ENCODE results near the gene JMJD1C.

Gene JMJD1C

DNA sequence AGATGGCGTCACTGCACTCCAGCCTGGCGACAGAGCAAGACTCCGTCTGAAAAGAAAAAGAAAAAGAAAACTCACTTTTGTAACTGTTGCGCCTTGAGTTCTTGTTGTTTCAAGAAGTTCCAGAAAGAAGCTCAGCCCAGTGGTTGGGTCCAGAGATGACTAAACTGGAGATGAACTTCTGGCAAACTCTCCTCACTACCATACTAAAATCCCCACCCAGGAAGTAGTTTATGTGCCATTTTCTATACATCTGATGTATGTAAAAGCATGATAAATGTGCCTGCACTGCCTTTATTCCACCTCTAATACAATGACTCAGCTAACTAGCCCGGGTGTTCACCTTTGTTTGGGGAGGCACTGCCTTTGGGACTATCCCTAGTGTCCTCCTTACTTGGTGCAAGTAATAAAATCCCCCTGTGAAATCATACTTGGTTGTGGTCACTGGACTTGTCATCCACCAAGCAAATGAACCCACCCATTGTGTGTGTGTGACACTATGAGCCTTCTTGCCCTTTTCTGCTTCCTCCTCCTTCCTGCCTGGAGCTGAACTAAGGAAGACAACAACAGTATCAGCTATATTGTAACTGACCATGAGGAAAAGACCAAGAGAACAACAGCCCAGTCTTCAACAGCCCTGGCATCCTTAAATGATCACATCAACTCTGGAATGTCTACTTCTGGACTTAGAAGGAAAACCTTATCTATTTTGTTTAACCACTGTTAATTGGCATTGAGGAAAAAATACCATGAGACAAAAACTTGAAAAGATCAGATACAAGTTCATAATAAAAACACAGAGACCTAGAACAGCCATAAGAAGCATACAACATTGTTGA lies 33.6 kb downstream of the JMJD1C start:
- H3K27ac Mint-ChIP-seq, result no peak overlapping the region
- H3K4me3 Mint-ChIP-seq, result no peak overlapping the region
- H3K4me1 Mint-ChIP-seq, result peaks cover 52% of the 10 kb centered on the region
- peaks cover 6% of the 10 kb centered on the region for H3K36me3 Mint-ChIP-seq
- H3K9me3 Mint-ChIP-seq, result no peaks in the 10 kb centered on the region
- no peaks in the 10 kb centered on the region for H3K27me3 Mint-ChIP-seq

DNA sequence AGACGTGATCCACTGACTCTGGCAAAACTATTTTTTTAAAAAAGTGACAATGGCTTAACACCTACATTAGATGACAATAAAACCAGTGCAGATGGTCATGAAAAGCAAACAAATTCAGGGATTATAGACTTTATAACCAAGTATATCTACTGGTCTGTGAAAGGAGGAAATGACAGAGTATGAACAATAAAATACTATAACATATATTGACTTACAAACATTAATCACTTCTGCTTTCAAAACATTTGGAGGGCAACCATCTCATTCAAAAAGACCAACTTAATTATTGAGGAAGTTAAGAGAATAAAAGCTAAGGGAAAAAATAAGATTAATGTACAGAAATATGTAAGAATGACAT lies 34.8 kb downstream of the JMJD1C start:
- Mint-ChIP-seq H3K4me1 (peaks cover 52% of the 10 kb centered on the region), H3K27ac (no peak overlapping the region), H3K4me3 (no peak overlapping the region), H3K27me3 (no peaks in the 10 kb centered on the region), H3K9me3 (no peaks in the 10 kb centered on the region), H3K36me3 (peaks cover 6% of the 10 kb centered on the region)

DNA sequence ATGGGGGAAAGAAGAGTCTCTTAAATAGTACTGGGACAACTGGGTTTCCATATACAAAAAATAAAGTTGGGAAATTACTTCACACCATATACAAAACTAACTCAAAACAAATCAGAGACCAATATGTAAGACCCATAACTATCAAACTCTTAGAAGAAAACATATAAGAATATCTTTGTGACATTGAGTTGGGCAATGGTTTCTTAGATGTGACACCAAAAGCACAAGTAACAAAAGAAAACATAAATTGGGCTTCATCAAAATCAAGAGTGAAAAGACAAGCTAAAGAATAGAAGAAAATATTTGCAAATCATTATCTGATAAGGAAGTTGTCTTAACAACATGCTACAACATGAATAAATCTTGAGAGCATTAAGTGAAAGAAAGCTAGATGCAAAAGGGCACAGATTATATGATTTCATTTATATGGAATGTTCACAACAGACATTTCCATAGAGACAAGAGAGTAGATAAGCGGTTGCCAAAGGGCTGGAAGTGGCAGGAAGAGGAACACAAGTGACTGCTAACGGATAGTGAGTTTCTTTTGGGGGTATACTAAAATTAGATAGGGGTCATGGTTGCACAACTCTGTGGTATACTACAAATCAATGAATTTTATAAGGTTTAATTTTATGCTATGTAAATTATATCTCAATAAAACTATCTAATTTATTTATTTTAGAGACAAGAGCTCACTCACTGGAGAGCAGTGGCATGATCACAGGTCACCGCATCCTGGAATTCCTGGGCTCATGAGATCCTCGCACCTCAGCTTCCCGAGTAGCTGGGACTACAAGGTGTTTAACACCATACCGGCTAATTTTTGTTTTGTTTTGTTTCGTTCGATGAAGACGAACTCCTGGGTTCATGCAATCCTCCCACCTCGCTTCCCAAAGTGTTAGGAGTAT lies 35.4 kb downstream of the JMJD1C start:
- no peak overlapping the region for H3K4me3 Mint-ChIP-seq
- peaks cover 6% of the 10 kb centered on the region for H3K36me3 Mint-ChIP-seq
- H3K27me3 Mint-ChIP-seq, result no peaks in the 10 kb centered on the region
- H3K9me3 Mint-ChIP-seq, result no peaks in the 10 kb centered on the region
- no peak overlapping the region for H3K27ac Mint-ChIP-seq
- peaks cover 52% of the 10 kb centered on the region for H3K4me1 Mint-ChIP-seq

DNA sequence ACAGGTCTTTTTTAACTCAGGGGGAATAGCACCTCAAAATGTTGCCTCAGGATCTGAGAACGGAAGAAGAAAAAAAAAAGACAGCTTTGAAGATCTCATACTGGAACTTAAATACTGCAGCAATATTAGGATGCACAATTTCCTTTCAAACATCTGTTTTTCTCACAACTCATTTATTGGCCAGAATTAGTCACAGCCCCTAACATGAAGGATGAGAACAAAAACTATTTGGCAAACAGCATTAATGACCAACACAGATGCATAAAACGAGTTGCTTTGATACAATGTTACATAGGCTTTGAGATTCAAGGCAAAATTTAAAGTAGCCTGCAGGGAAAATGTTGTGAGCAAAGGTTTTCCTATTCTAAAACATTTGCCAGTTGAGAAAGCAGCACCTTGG lies 36.5 kb downstream of the JMJD1C start:
- no peak overlapping the region for H3K27ac Mint-ChIP-seq
- H3K9me3 Mint-ChIP-seq, result no peaks in the 10 kb centered on the region
- peaks cover 47% of the 10 kb centered on the region for H3K4me1 Mint-ChIP-seq
- no peaks in the 10 kb centered on the region for H3K27me3 Mint-ChIP-seq
- no peak overlapping the region for H3K4me3 Mint-ChIP-seq
- H3K36me3 Mint-ChIP-seq, result peaks cover 6% of the 10 kb centered on the region

DNA sequence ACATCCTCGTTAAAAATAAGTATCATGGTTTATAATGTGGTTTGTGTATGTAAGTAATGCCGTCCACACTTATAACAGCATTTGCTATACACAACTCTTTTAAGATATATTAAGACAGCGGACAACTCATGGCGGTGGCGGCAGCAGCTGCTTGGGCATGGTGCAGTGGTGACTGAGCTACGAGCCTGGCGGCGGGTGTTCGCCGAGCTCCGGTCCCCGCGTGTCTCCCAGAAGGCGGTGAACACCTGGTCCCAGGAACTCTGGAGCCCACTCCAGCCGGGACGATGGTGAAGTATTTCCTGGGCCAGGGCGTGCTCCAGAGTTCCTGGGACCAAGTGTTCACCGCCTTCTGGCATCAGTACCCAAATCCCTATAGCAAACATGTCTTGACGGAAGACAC lies 38.8 kb downstream of the JMJD1C start:
- no peak overlapping the region for H3K4me3 Mint-ChIP-seq

DNA sequence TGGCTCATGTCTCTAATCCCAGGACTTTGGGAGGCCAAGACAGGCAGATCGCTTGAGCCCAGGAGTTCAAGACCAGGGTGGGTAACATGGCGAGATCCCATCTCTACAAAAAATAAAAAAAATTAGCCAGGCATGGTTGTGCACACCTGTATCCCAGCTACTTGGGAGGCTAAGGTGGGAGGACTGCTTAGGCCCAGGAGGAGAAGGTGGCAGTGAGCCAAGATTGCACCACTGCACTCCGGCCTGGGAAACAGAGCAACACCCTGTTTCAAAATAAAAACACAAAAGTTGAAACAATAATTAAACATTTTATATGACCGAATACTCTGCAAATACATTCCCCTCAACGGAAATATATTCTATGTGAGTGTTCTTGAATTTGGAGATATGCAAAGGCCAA lies 40.3 kb downstream of the JMJD1C start:
- Mint-ChIP-seq H3K4me1 (peaks cover 60% of the 10 kb centered on the region), H3K27ac (no peak overlapping the region), H3K36me3 (no peaks in the 10 kb centered on the region), H3K4me3 (no peak overlapping the region), H3K9me3 (no peaks in the 10 kb centered on the region), H3K27me3 (no peaks in the 10 kb centered on the region)

More for the DNA sequence above, 38.8 kb downstream of the JMJD1C start:
- H3K27ac Mint-ChIP-seq, result no peak overlapping the region
- H3K9me3 Mint-ChIP-seq, result no peaks in the 10 kb centered on the region
- no peaks in the 10 kb centered on the region for H3K27me3 Mint-ChIP-seq
- peaks cover 4% of the 10 kb centered on the region for H3K36me3 Mint-ChIP-seq
- H3K4me1 Mint-ChIP-seq, result peaks cover 57% of the 10 kb centered on the region

DNA sequence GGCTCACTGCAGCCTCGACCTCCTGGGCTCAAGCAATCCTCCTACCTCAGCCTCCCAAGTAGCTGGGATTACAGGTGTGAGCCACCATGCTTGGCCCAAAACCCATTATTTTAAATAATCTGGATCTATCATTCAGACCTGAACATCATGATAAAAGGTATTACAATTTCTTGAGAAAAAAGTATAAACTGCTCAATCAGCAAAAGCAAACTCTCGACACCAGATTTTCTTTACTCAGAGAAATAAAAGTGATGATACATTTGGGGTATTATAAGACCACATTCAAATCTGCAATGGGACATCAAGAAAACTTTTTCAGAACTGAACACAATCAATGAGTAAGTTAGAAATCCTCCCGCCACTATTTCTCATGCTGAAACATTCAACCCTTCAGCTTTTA lies 41.2 kb downstream of the JMJD1C start:
- peaks cover 56% of the 10 kb centered on the region for H3K4me1 Mint-ChIP-seq
- H3K4me3 Mint-ChIP-seq, result no peak overlapping the region
- H3K36me3 Mint-ChIP-seq, result no peaks in the 10 kb centered on the region
- H3K9me3 Mint-ChIP-seq, result no peaks in the 10 kb centered on the region
- H3K27ac Mint-ChIP-seq, result no peak overlapping the region
- H3K27me3 Mint-ChIP-seq, result no peaks in the 10 kb centered on the region

DNA sequence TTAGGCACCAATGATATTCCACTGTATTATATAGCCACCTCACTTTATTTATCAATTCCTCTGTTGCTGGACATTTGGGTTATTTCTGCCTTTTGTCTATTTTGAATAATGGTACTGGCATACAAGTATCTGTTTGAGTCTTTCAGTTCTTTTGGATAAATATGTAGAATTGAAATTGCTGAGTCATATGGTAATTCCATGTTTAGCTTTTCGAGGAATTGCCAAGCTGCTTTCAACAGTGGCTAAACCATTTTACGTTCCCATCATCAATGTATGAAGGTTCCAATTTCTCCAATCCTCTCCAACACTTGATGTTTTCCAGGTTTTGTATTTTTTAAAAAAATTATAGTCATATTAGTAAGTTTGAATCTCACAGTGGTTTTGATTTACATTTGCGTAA lies 42.3 kb downstream of the JMJD1C start:
- H3K36me3 Mint-ChIP-seq, result no peaks in the 10 kb centered on the region
- H3K4me1 Mint-ChIP-seq, result peaks cover 46% of the 10 kb centered on the region
- no peaks in the 10 kb centered on the region for H3K9me3 Mint-ChIP-seq
- H3K4me3 Mint-ChIP-seq, result no peak overlapping the region
- H3K27me3 Mint-ChIP-seq, result no peaks in the 10 kb centered on the region
- peak overlapping the region; percentile 73 for H3K27ac Mint-ChIP-seq

DNA sequence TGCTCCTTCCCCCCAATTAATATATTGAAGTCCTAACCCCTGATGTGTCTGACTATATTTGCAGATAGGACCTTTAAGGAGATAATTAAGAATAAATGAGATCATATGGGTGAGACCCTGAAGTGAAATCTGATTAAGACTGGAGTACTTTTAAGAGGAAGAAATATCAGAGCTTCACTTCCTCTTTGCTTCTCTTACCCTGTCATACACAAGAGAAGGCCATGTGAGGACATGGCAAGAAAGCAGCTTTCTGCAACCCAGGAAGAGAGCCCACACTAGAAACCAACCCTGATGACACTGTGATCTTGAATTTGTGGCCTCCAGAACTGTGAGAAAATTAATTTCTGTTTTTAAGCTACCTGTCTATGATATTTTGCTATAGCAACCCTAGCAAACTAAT lies 44.2 kb downstream of the JMJD1C start:
- H3K9me3 Mint-ChIP-seq, result no peaks in the 10 kb centered on the region
- H3K4me1 Mint-ChIP-seq, result peaks cover 52% of the 10 kb centered on the region
- no peaks in the 10 kb centered on the region for H3K27me3 Mint-ChIP-seq
- H3K27ac Mint-ChIP-seq, result peak overlapping the region; percentile 95
- H3K4me3 Mint-ChIP-seq, result peak overlapping the region; percentile 65
- H3K36me3 Mint-ChIP-seq, result no peaks in the 10 kb centered on the region

DNA sequence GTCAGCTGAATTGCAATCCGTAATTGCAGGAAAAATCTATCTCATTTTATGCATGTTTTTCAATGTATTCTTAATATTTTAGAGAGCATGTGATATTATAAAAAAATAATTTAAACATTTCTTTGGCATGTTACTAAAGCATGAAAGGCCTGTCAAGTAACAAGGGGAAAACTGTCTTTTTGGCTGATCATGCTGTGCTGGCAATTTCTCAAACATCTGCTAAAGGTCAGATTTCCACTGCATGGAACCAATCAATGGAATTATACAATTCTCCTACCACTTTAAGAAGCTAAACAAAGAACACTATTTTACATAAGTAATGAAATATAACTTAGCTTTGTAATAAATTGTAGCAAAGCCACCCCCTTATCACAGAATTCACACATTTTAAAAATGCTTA lies 49.4 kb downstream of the JMJD1C start:
- Mint-ChIP-seq H3K4me1 (peaks cover 43% of the 10 kb centered on the region), H3K27ac (no peak overlapping the region), H3K36me3 (no peaks in the 10 kb centered on the region), H3K9me3 (no peaks in the 10 kb centered on the region), H3K4me3 (no peak overlapping the region), H3K27me3 (no peaks in the 10 kb centered on the region)

DNA sequence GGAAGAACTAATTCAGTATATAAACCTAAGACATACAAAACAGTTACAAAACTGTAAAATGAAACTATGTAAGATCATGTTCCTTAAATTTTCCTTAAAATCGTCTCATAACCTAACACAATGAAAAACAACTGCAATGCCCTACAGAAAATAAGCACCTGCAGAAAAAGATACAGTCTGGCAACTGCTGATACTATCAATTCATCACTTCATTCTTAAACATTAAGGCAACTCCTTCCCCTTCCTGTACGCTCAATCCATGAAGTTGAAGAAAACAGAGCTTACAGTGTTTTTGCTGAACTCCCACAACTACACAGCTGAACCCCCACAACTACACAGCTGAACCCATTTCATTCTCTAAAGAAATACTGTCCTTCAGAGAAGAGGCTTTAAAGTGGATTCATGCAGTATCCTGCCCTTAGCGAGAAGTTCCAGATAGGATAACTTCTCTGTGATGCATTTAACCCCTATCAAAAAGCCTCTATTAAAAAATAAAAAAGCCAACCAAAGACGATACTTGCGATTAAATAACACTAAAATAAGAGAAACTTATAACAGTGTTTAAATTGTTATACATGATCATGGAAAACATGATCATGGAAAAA lies 50.0 kb downstream of the JMJD1C start:
- Mint-ChIP-seq H3K4me1 (peaks cover 40% of the 10 kb centered on the region), H3K27ac (peak overlapping the region; percentile 7), H3K36me3 (peaks cover 1% of the 10 kb centered on the region), H3K9me3 (no peaks in the 10 kb centered on the region), H3K4me3 (peak overlapping the region; percentile 27), H3K27me3 (no peaks in the 10 kb centered on the region)

DNA sequence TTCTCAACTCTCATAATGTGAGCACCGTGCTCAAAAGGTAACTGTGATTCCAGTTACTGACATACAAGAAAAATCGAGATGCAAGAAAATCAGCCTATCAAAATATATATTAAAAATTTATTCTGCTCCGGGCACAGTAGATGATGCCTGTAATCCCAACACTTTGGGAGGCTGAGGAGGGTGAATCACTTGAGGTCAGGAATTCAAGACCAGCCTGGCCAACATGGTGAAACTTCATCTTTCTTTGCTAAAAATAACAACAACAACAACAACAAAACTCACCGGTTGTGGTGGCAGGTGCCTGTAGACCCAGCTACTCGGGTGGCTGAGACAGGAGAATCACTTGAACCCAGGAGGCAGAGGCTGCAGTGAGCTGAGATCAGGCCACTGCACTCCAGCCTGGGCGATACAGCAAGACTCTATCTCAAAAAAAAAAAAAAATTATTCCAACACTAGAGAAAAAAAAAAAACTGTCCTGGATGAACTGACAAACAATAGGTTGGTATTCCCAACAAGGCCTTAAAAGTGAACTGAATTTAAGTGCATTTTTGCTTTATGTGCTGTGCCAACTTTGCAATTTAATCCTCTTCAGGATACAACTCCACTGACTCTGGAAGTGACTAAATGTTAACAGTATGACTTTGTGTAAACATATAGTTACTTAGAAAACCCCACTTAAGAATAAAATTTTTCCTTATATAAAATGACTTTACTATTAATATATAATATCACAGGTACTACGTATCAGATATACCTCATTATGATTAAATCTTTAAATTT lies 51.1 kb downstream of the JMJD1C start:
- peaks cover 42% of the 10 kb centered on the region for H3K4me1 Mint-ChIP-seq
- no peak overlapping the region for H3K4me3 Mint-ChIP-seq
- H3K27ac Mint-ChIP-seq, result no peak overlapping the region
- peaks cover 2% of the 10 kb centered on the region for H3K36me3 Mint-ChIP-seq
- H3K9me3 Mint-ChIP-seq, result no peaks in the 10 kb centered on the region
- no peaks in the 10 kb centered on the region for H3K27me3 Mint-ChIP-seq

DNA sequence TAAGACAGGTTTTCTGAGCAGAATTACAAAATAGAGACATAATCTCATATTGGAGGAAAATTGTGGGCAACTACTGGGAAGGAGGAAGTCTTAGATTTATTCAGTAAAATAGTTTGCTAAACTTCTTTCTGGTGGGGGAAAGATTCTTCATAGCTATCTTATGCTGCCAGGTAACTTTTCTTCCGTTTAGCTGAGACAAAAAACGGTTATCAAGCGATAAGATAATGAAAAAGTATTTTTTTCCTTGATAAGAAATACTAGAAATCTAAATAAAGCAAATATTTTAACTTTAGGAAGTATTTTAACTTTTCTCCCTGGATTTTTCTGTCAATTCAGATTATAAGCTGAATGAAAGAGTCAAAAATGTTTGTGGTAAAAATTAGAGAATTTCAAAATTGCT lies 52.3 kb downstream of the JMJD1C start:
- no peaks in the 10 kb centered on the region for H3K9me3 Mint-ChIP-seq
- H3K4me3 Mint-ChIP-seq, result no peak overlapping the region
- H3K36me3 Mint-ChIP-seq, result peaks cover 2% of the 10 kb centered on the region
- no peaks in the 10 kb centered on the region for H3K27me3 Mint-ChIP-seq
- no peak overlapping the region for H3K27ac Mint-ChIP-seq
- H3K4me1 Mint-ChIP-seq, result peaks cover 48% of the 10 kb centered on the region

DNA sequence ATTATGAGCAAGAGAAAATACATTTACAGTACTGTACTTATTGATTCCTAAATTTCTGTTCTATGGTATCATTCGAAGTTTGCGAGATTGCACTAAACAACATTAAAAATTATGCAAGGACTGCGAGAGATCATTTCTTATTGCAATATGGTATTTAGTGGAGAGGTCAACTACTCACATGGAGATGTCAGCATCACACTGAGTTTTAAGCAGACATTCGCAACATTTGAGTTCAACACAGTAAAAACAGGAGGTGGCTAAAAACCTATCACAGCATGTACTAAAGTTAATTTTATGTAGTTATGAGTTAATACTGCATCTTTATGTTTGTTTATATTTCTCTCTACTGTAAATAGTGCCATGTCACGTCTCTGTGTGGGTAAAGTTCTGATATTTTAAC lies 53.5 kb downstream of the JMJD1C start:
- H3K4me3 Mint-ChIP-seq, result no peak overlapping the region
- no peaks in the 10 kb centered on the region for H3K9me3 Mint-ChIP-seq
- H3K4me1 Mint-ChIP-seq, result peaks cover 43% of the 10 kb centered on the region

DNA sequence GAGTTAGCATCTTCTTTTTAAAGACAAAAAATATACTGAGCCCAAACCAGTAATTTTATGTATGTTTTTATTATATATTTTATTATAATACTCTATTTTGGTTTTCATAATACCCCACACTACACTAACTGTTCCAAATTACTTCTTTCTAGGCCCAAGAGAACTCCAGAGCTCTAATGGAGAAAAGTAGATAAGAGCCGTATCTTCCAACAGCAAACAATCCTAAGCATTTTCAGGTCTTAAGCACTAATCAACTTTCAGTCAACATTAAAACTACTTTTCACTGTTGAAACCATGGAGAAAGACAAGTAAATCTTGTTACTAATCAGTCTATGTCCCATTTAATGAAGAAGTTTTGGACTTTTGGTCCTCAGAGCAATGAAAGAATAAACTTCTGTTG lies 55.1 kb downstream of the JMJD1C start:
- Mint-ChIP-seq H3K27ac (no peak overlapping the region), H3K4me3 (no peak overlapping the region), H3K4me1 (peaks cover 41% of the 10 kb centered on the region), H3K27me3 (no peaks in the 10 kb centered on the region), H3K9me3 (no peaks in the 10 kb centered on the region), H3K36me3 (peaks cover 9% of the 10 kb centered on the region)

More for the DNA sequence above, 53.5 kb downstream of the JMJD1C start:
- Mint-ChIP-seq H3K27ac (no peak overlapping the region), H3K27me3 (no peaks in the 10 kb centered on the region), H3K36me3 (peaks cover 4% of the 10 kb centered on the region)

Data from activated naive CD4-positive, alpha-beta T cell treated with anti-CD3 and anti-CD28 coated beads, Interleukin-2, amount 50 U/mL, for 24 hours (primary cell).